HEK293T (cell line): ENCODE measurements around the gene POMGNT1.

Source experiments
- ARNT ChIP-seq: fragments of 450-650 bp; IDR thresholded peaks from 2 replicates; pipeline ENCODE4 v1.6.1; 2017; ENCODE audit warnings: mild to moderate bottlenecking
- CTBP1 ChIP-seq: fragments of 450-650 bp; IDR thresholded peaks from 2 replicates; pipeline ENCODE4 v1.6.1; 2016; ENCODE audit warnings: borderline replicate concordance
- ELF4 ChIP-seq: fragments of 450-650 bp; IDR thresholded peaks from 2 replicates; pipeline ENCODE4 v1.6.1; 2017; ENCODE audit warnings: antibody characterized with exemption
- FOXA1 ChIP-seq: fragments of 450-650 bp; IDR thresholded peaks from 2 replicates; pipeline ENCODE4 v1.6.1; 2016; ENCODE audit warnings: mild to moderate bottlenecking
- FOXM1 ChIP-seq: fragments of 450-650 bp; IDR thresholded peaks from 2 replicates; pipeline ENCODE4 v1.6.1; 2017; ENCODE audit warnings: mild to moderate bottlenecking, borderline replicate concordance
- LEF1 ChIP-seq: fragments of 450-650 bp; IDR thresholded peaks from 2 replicates; pipeline ENCODE4 v1.6.1; 2017; ENCODE audit warnings: mild to moderate bottlenecking, borderline replicate concordance
- SP1 ChIP-seq: fragments of 450-650 bp; IDR thresholded peaks from 2 replicates; pipeline ENCODE4 v1.6.1; 2017
- TARDBP ChIP-seq: fragments of 450-650 bp; IDR thresholded peaks from 2 replicates; pipeline ENCODE4 v1.6.1; 2016
- ZNF384 ChIP-seq: fragments of 450-650 bp; IDR thresholded peaks from 2 replicates; pipeline ENCODE4 v1.6.1; 2016

- TF ChIP-seq FOXM1 (no peak), TARDBP (no peak), CTBP1 (no peak), ELF4 (no peak), ZNF384 (no peak), FOXA1 (no peak), ARNT (no peak), LEF1 (no peak), SP1 (no peak)
Measured at GRCh38 chr1:46197560-46197963, 672 bp downstream of the POMGNT1 start.
